T47D (cell line): Measurements from ENCODE around the gene MYOZ3.
A peak's percentile ranks its signal among the peaks of the same experiment; 100 is the strongest.

Experiments used
- DNase-seq, 2 experiments: peaks; one replicate each; pipeline versions ENCODE4 v3.0.0 to v3.0.0-alpha.2; 2011 to 2012; ENCODE audit warnings: low read depth in 1 of 2, low spot score in 1 of 2
- JUND ChIP-seq: IDR thresholded peaks from 2 replicates; pipeline ENCODE4 v1.6.1; 2012; ENCODE audit warnings: low read depth
- in situ Hi-C: cut with HindIII; loops from 2 replicates; pipeline ENCODE4 v1.10.0; 2016; ENCODE audit warnings: low sequenced_read_pairs, low pct_unique_long_range_greater_than_20kb

Gene MYOZ3

DNA sequence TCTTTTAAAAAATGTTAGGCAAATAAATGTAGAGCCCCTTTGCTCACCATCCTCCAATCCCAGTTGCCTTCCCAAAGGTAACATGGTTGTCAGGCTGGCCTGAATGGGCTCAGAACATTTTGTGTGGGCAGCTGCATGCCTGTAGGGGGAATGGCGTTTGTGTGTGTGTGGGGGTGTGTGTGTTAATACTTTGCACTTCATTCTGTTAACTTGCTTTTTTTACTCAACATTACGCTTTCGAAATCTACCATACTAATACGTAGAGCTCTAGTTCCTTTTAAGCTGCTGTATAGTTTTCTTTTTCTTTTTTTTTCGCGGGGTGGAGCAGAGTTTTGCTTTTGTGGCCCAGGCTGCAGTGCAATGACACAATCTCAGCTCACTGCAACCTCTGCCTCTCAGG is 14.0 kb downstream of the MYOZ3 start:
- no peak for DNase-seq
- no peak for TF ChIP-seq JUND
- in situ Hi-C loops: no loop called here

DNA sequence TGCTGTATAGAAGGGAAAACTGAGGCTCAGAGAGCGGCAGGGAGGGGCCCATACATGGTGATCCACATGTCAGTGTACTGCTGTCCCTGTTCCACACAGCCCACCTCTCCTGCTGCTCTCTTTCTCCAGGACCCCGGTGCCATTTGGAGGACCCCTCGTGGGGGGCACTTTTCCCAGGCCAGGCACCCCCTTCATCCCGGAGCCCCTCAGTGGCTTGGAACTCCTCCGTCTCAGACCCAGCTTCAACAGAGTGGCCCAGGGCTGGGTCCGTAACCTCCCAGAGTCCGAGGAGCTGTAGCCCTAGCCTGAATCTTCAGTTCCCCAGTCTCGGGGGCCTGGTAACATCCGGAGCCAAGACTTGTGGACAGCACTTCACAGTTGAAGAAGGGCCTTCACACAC is 15.5 kb downstream of the MYOZ3 start:
- TF ChIP-seq JUND: no peak
- in situ Hi-C loops: no loop called here
- no peak for DNase-seq

DNA sequence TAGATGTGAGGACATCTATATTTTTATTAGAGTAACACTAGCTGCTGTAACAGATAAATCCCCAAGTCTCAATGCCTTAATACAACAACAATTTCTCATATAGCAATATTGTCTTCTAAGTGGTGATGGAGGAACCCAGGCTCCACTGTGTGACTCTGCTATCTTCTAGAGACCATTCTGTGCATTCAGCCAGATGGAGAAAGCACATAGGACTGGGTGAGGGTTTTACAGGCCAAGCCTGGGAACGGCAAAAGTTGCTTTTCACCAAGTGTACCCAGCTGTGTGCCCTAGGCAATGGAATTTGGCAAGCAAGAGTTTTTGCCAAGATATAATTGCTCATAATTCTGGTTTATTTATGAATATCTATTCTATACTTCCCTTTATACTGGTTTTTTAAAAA is 28.1 kb downstream of the MYOZ3 start:
- peak in 1 of 2 experiments; percentile 38 for DNase-seq
- no peak for TF ChIP-seq JUND
- in situ Hi-C loops: no loop called here

DNA sequence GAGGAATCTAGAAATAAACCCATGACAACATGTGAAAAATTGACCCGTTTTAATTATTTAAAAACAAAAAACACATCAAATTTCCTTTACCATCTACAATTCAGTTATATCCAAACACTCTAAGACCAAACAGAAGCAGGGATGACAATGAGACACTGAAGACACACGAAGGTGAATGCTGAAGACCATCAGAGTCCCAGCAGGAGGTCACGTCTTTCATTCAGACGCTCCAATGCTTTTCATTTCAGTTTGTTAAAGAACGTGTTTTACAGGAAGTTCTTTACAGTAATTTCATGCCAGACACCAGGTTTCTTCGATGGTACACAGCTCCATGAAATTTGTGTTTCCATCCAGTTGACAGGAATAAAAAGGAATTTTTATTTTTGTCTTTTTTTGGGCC is 29.7 kb downstream of the MYOZ3 start:
- in situ Hi-C loops: no loop called here
- DNase-seq: no peak
- no peak for TF ChIP-seq JUND

DNA sequence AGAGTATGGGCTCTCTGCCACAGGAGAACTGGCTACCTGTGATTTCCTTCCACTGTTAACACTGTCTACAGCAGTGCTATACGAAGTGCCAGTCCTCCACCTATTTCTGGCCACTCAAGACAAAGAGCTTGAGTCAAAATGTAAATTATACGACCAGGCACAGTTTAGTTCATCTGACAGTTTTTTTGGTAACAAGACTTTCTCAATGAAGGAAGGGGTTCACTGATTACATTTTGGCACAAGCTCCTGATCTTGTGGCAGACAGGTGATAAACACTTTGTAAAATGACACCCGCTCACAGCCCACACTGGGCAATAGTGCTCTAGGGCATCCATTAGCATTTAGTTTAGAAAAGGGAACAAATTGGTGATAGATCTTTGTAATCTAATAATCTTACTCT is 31.2 kb downstream of the MYOZ3 start:
- in situ Hi-C loops: no loop called here
- no peak for TF ChIP-seq JUND
- DNase-seq: no peak

DNA sequence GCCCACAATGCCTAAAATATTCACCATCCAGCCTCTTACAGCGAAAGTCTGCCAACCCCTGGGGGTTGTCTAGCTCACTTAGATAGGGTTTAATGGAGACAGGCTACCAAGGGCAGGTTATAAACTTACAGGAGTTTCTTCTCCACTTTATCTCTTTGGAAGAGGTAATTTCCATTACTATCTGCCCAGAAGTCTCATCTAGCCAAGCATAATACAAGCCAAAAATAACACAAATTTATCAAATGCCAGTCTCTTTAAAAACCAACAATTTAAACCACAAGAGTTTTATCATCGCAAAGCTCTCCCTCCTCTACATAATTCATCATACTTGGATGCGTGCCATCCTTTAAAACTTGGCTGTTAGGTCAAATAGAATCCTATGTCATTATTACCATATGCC is 33.6 kb downstream of the MYOZ3 start:
- no peak for DNase-seq
- in situ Hi-C loops: no loop called here
- TF ChIP-seq JUND: no peak

DNA sequence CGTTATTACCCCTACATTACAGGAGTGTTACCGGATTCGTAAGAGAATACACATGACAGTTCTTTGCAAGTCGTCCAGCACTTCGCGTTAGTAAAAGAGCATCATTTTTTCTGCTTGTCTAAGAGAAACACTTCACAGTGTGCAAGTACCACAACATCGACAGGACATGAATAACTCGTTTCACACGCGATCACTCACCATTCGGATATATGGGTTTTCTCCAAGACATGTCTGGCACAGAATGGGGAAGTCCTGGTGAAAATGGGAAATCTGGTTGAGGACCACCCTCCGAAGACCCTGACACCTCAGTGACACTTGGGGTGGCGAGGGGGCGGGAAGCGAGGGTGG is 39.2 kb downstream of the MYOZ3 start:
- no peak for TF ChIP-seq JUND
- in situ Hi-C loops: no loop called here
- no peak for DNase-seq

DNA sequence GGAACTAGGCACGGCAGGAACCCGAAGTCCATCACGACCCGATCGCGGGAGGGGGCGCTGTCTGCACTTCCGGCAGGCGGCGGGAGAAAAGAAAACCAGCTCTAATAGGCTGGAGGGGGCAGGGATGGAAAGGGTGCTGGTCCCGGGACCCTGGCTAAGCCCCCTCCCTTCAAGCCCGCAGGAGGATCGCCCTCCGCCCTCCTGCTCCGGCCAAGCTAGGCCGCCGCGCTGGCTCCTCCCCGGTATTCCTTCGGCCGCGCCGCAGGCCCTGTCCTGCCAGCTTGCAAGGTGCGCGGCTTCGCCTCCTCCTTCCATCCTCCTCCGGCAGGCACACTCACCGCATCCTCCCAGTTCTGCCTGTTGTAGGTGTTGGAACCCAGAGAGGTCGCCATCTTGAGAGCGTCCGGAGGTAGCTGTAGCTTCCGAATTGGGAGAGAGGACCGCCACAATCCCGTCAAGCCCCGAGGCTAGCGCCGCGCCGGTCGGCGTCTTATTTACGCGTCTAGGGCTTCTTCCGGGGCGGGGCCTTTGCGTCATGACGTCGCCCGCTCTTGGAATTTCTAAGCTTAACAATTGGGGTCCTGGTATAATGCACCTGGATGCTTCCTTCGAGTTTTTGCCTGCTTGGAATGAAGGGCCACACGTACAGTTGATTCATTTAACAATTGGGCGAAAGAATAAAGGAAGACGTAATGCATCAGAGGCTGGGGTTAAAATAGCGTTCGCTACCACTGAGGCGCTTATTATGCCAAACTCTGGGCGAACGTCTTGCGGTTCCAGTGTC is 39.7 kb downstream of the MYOZ3 start, which contains the start of gene RBM22:
TSS of gene RBM22 (minus strand) at position 469 of the 784 bp plus-strand sequence. CDS start at position 392, 77 bp downstream.
- TF ChIP-seq JUND: no peak
- DNase-seq: peak; percentile 60 to 95
- in situ Hi-C loops: no loop called here

DNA sequence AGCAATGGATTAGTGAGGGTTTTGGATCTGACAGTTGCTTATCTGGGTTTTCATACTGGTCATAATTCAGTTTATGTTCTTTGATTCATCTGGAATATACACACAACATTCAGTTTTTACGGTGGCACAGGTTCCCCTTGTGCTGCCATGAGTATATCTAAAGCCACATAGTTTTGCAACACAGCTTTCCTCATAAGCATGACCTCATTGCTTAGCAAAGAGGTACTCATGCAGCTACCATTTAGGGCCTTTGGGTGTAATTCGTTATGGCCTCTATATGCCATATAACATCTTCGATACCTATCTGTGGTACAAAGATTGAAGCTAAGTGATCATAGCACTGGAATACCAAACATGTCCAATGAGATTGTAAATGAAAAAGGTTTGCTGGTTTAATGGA is 42.7 kb downstream of the MYOZ3 start:
- in situ Hi-C loops: no loop called here
- TF ChIP-seq JUND: no peak
- no peak for DNase-seq

DNA sequence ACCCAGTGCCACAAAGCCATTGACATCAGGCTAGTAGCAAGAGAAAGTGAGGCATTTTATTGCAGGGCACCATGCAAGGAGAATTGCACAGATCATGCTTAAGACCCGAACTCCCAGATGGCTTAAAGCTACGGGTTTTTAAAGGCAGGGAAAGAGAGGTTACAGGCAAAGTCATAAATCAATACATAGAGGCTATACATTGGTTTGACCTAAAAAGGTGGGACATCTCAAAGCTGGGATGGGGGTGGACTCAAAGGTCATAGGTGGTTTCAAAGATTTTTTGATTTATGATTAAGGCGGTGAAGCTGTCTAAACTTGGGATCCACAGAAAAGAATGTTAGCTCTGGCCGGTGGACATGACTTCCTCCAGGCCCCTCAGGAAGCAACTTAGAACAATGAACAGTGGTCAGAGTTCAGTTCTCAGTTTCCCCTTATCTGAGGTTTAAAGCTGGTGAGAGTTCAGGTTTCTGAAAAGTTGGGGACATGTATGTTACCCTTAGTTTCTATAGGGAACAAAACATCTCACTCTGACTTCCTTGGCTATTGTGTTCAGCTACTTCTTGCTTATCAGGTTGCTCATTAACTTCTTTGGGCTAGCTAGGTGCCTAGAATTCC is 45.8 kb downstream of the MYOZ3 start:
- in situ Hi-C loops: no loop called here
- DNase-seq: no peak
- no peak for TF ChIP-seq JUND

DNA sequence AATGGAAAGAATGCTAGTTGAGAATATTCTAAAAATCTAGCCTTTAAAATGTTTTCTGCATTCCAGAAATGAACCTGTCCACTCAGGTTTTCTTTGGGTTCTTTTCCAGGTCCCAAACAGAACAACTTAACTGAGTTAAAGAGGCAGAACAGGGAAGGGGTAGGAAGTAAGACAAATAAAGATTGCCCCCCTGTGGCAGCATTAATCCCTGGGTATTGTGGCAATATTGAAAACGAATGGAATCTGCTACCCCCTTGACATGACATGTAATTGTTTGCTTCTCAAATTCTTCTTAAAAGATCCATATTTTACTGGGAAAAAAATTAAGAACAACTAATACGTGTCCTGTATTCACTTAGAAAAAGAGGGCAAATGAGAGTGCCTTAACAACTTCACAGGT is 49.1 kb downstream of the MYOZ3 start:
- in situ Hi-C loops: no loop called here
- DNase-seq: peak in 1 of 2 experiments; percentile 27
- TF ChIP-seq JUND: no peak

DNA sequence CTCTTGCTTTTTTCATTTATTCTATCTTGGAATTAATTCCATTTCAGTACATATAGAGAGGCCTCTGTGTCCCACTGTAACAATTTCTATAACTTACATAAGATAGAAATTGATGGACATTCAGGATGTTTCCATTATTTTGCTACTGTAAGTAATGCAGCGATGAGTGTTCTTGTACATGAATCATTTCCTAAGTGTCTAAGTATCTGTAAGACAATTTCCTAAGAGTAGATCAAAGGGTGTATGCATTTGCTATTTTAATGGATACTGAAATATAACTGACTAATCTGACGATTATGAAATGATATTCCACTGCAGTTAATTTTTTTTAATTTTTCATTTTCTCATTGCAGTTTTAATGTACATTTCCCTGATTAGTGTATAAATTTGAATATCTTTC is 62.8 kb downstream of the MYOZ3 start:
- in situ Hi-C loops: no loop called here
- no peak for TF ChIP-seq JUND
- no peak for DNase-seq
